Nasal cavity respiratory epithelium epithelial cell of viscerocranial mucosa (primary cell): ENCODE results near the gene CFAP99. TPM values are rescaled to one million over a fixed set of nuclear protein-coding genes. Genes with fewer than 3 reads are reported as not detected.

Experiments used
- total RNA-seq: library from RNA; depleted of rRNA; stranded (reverse); fragments of >200 nt; gene quantifications from 2 replicates; pipeline ENCODE4 v1.2.3, GENCODE V29; 2014

The CFAP99 gene
- not detected in 2 replicates for total RNA-seq

GRCh38 chr4:2418650-2419571, at the start of gene CFAP99:
Gene CFAP99, plus strand, starts transcription at chr4:2418955.

GRCh38 chr4:2417765-2418649, 748 bp upstream of the CFAP99 start, which contains the start of gene ZFYVE28:
Gene ZFYVE28, minus strand, starts transcription at chr4:2418645. Its CDS starts 322 bp downstream, at chr4:2418323.

GRCh38 chr4:2468456-2469191, 49.9 kb downstream of the CFAP99 start, which contains the start of gene RNF4:
Gene RNF4, plus strand, starts transcription at chr4:2469106. Its CDS starts 21,388 bp downstream, at chr4:2490494.

Other genes starting within 250 kb of the CFAP99 start
- 10.6 and 14.0 TPM in 2 replicates for gene HAUS3, start 176.8 kb upstream of the CFAP99 start, total RNA-seq
- gene POLN, start 176.8 kb upstream of the CFAP99 start, total RNA-seq = 1.4 and 4.1 TPM in 2 replicates
- 4.8 and 28.5 TPM in 2 replicates for gene MXD4, start 156.8 kb upstream of the CFAP99 start, total RNA-seq
- 0.68 and 0.93 TPM in 2 replicates for gene ZFYVE28, start 310 bp upstream of the CFAP99 start, total RNA-seq
- gene RNF4, start 50.2 kb downstream of the CFAP99 start, total RNA-seq = 49.9 and 94.1 TPM in 2 replicates
- 4.8 and 17.3 TPM in 2 replicates for gene FAM193A, start 117.7 kb downstream of the CFAP99 start, total RNA-seq